HFF-Myc (cell line): ENCODE results near the gene TAF5L.
"Not testable (repeated sequence)": the region's sequence is repeated elsewhere in the genome, so short reads cannot be mapped to it uniquely, and the experiment has no call there.

Experiments used
- DNase-seq: peaks from one replicate; pipeline ENCODE4 v3.0.0-alpha.2; 2011; ENCODE audit warnings: low read depth; ENCODE audit errors: extremely low read depth
- H3K4me3 ChIP-seq: replicated peaks from 2 replicates; pipeline ENCODE4 v1.5.1; 2011; ENCODE audit warnings: low read depth, mild to moderate bottlenecking, control low read depth, low read length
- TF ChIP-seq, protein P1 (sequence below): IDR thresholded peaks from 2 replicates; pipeline ENCODE4 v1.5.1; 2012; ENCODE audit warnings: mild to moderate bottlenecking, low read depth, low read length, control low read depth; ENCODE audit errors: missing control alignments

The TAF5L gene

DNA sequence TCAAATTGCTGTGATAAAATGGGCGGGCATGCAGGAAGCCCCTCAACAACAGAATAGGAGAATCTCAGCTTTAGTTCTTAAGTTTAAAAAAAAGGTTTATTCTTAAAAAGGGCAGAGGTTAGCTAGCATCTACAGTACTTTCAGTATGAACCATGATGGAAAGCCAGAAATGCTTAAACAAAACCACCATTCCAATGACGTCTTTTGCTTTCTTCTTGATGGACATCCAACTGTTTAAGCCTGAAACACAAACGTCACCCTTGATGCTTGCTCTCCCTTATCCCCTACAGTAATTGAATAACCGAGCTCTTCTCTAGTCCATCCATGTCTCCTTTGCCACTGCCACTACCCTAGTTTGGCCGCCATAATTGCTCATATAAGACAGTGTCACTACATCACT, 25.7 kb downstream of the TAF5L start:
- H3K4me3 ChIP-seq: no peak overlapping the region
- DNase-seq: no peak
- TF ChIP-seq, protein P1, sequence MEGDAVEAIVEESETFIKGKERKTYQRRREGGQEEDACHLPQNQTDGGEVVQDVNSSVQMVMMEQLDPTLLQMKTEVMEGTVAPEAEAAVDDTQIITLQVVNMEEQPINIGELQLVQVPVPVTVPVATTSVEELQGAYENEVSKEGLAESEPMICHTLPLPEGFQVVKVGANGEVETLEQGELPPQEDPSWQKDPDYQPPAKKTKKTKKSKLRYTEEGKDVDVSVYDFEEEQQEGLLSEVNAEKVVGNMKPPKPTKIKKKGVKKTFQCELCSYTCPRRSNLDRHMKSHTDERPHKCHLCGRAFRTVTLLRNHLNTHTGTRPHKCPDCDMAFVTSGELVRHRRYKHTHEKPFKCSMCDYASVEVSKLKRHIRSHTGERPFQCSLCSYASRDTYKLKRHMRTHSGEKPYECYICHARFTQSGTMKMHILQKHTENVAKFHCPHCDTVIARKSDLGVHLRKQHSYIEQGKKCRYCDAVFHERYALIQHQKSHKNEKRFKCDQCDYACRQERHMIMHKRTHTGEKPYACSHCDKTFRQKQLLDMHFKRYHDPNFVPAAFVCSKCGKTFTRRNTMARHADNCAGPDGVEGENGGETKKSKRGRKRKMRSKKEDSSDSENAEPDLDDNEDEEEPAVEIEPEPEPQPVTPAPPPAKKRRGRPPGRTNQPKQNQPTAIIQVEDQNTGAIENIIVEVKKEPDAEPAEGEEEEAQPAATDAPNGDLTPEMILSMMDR: no peak

GRCh38 chr1:229599218-229599954, 26.5 kb downstream of the TAF5L start:
- TF ChIP-seq, protein P1: no peak
- DNase-seq: no peak
- no peak overlapping the region for H3K4me3 ChIP-seq

- TF ChIP-seq, protein P1: no peak
- H3K4me3 ChIP-seq: no peak overlapping the region
- no peak for DNase-seq
These were observed 28.0 kb downstream of the TAF5L start for GRCh38 chr1:229597877-229598276.

- DNase-seq: no peak
- H3K4me3 ChIP-seq: no peak overlapping the region
- TF ChIP-seq, protein P1: no peak
These were observed 28.8 kb downstream of the TAF5L start for GRCh38 chr1:229596925-229597699.

- DNase-seq: not testable (repeated sequence)
These were observed 30.0 kb downstream of the TAF5L start for GRCh38 chr1:229595876-229596275.

GRCh38 chr1:229594227-229595008, 31.5 kb downstream of the TAF5L start:
- TF ChIP-seq, protein P1: no peak
- DNase-seq: no peak
- no peak overlapping the region for H3K4me3 ChIP-seq

More at GRCh38 chr1:229595876-229596275, 30.0 kb downstream of the TAF5L start:
- H3K4me3 ChIP-seq: not testable (repeated sequence)

DNA sequence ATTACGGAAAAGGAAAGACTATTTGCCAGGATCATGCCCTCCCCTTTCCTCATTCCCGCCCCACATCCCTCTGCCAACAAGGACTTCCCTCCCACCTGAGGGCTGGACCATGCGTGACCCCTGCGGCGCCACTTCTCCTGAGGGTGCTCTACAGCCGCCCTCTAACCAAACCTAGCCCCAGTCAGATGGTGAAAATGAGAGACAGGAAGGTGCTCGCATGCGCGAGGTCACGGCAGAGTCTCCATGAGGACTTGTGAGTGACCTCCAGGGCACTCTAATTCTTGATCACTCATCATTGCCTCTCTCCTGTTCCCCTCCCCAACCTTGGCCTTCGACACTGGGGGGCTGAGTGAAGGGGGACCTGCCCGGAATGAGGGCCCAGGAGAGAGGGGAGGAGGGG, 32.1 kb downstream of the TAF5L start:
- no peak for DNase-seq
- no peak overlapping the region for H3K4me3 ChIP-seq
- TF ChIP-seq, protein P1: no peak
